Stimulated activated naive CD8-positive, alpha-beta T cell treated with anti-CD3 and anti-CD28 coated beads, Interleukin-15, Interleukin-2, amounts not matched to agents 100 U/mL and 50 U/mL, for 24 hours (primary cell): ENCODE data around the gene HEATR1.

Experiments used
- ATAC-seq: fragments of 150-1000 bp; cut with Tn5 transposase; one replicate; pipeline ENCODE4 v1.10.0; 2021
- DNase-seq: peaks from one replicate; pipeline ENCODE4 v3.0.0; 2021

The HEATR1 gene

GRCh38 chr1:236541710-236542109 lies 62.6 kb downstream of the HEATR1 start:
- ATAC-seq (no peak), DNase-seq (no peak)

- no peak for ATAC-seq
- DNase-seq: no peak
Observed at GRCh38 chr1:236540813-236541465, 63.4 kb downstream of the HEATR1 start.

DNA sequence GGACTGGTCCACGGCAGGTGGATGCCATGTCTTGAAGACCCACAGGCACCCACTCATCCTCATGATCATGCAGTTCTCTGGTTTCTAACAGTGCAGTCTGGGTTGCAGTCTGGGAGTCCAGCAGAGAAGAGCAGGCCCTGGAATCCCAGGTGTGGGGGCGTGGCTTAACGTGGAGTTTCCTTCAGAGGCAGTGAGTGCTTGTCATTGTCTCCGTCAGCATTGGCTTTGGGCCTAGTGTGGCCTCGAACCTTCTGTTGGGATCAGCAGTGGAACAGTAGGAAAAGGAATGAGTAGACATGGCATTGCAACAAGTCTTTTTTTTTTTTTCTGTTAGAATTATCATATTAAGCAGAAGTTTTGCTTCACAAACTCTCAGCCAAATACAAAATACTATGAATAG lies 67.8 kb downstream of the HEATR1 start:
- no peak for ATAC-seq
- DNase-seq: no peak

GRCh38 chr1:236535662-236536161 lies 68.6 kb downstream of the HEATR1 start:
- no peak for ATAC-seq
- DNase-seq: no peak

- ATAC-seq (no peak), DNase-seq (no peak)
Observed at GRCh38 chr1:236535190-236535589, 69.1 kb downstream of the HEATR1 start.

GRCh38 chr1:236534151-236534651 lies 70.1 kb downstream of the HEATR1 start:
- DNase-seq: peak; percentile 36
- ATAC-seq: peak; percentile 88

DNA sequence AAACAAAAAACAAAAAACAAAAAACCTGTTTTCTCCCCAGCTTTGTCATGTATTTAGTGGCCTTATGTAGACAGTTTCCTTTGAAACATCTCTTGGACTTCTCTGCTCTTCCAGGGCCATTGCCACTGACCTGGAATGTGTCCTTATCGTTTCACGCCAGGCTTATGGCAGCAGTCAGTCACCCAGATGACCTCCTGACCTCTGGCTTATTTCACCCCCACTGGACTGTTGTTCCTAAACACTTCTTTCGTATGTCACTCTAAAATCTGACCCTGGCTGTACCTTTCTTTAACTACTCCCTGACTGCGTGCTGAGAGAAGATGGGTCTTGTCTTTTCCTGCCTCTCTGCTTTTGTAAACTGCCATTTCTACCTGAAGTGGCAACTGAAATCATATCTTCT lies 71.5 kb downstream of the HEATR1 start:
- no peak for DNase-seq
- ATAC-seq: no peak

- ATAC-seq (no peak), DNase-seq (no peak)
Observed at GRCh38 chr1:236530959-236531358, 73.4 kb downstream of the HEATR1 start.

DNA sequence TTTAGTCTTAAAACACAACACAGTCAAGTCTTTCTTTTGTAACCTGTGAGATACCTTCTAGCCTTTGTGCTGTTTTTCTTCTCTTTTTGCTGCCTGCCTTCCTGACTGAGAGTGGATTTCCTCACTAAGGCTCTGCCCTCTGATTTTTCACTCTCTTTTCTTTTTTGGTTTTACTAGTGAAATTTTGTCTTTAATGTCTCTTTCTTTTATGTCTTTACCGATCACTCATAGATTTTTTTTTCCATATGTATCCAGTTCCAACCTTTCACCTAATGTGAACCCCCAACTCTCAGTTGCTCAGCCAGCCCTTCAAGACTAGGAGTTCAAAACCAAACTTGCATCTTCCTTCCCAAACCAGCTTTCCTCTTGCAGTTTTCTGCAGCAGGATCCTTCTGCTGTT lies 74.0 kb downstream of the HEATR1 start:
- ATAC-seq (no peak), DNase-seq (no peak)

DNA sequence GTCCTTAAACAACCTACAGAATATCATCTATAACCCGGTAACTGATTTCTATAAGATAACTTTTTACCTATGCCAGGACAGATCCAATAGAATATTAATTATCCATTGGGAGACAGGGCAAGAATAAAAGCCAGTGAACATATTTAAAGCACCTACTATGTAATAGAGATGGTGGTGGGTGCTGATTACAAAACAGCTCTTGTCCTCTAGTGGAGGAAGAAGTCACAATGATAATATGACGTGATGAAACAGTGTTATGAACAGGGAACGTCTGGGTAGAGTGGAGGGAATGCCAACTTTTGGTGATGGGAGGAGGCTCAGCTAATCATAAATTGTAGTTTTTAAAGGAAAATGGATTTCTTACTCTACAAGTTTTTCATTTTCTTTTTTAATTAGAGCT lies 78.2 kb downstream of the HEATR1 start:
- no peak for DNase-seq

GRCh38 chr1:236524895-236525184 lies 79.5 kb downstream of the HEATR1 start:
- ATAC-seq (no peak), DNase-seq (no peak)

More for the DNA sequence above, 78.2 kb downstream of the HEATR1 start:
- no peak for ATAC-seq

- DNase-seq (peak; percentile 59), ATAC-seq (peak; percentile 87)
Observed at GRCh38 chr1:236524142-236524894, 80.0 kb downstream of the HEATR1 start.

- peak; percentile 91 for DNase-seq
- ATAC-seq: peak; percentile 84
Observed at GRCh38 chr1:236523704-236524141, 80.6 kb downstream of the HEATR1 start, which contains the start of gene LGALS8. Gene LGALS8, plus strand, starts transcription at chr1:236523982. Its CDS starts 2,089 bp downstream, at chr1:236526071.

GRCh38 chr1:236522937-236523703 lies 81.2 kb downstream of the HEATR1 start:
- DNase-seq (peak; percentile 11), ATAC-seq (peak; percentile 2)

DNA sequence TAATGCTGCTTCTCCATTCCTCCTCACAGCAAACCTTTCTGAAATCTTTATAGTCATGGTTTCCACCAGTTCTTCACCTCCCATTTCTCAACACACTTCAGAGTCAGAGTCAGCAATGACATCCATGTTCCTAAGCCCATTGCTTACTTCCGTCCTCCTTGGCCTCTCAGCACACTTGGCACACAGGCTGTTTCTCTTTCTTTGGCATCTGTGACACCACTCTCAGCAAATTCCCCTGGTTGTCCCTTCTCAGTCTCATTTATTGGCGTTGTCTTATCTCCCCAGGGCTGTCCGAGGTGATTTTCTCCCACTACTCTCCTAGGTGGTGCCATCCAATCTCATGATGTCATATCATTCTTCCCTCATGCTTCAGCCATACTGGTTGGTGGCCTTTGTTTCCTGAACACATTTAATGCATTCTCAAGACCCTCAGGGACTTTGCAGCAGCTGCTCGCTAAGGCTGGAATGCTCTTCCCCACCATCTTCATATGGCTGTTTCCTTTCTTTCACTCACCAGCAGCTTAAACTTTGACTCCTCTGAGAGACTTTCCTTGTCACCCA lies 83.8 kb downstream of the HEATR1 start:
- no peak for ATAC-seq
- DNase-seq: no peak

DNA sequence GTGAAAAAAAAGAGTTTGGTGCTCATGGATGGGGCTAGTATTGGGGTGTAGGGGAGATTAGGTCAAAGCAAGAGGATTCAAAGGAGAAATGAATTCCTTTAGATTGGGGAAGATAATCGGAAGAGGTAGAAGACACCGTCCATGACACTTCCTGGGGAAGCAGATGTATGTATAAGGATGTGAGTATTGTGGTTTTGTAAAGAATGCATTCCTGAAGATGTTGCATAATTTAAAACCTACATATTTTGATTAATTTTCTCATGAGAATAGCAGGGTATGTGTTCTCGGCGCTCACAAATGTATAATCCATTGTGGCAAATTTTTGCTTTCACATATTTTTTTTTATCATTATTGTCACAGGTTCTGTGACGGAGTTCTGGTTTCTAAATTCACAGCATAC lies 86.0 kb downstream of the HEATR1 start:
- no peak for ATAC-seq

DNA sequence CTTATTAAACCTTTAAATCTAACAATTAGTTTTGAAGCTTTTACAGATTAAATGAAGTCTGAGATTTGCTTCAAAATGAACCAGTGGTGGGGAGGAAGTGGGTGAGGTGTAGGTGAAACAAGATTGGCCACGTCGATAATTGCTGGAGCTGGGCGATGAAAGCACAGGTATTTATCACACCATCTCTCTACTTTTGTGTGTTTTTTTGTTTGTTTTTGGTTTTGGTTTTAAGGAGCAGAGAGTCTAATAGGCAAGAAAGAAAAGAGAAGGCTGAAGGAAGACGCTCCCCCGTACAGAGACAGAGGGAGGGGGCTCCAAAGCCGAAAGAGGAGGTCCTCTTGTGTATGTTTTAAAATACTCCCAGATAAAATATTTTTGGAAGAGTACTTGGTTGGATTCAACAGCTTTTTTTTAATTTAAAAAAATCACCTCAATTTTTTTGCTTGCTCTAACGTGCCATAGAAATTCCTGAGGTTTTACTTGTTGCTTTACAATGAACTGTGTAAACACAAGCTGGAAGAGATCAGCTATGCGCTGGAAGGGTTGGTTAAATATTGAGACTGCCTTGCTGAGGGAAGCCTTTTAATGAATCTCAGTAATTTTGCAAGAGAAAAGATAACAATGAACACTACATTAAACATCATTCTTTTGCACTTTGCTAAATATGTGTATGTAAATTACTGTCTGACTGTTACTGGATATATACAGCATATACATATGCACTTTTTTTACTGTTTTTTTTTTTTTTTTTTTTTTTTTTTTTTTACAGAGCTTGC lies 87.2 kb downstream of the HEATR1 start:
- peak; percentile 36 for ATAC-seq
- DNase-seq: no peak

More for the DNA sequence above, 86.0 kb downstream of the HEATR1 start:
- DNase-seq: no peak

GRCh38 chr1:236515443-236515958 lies 88.8 kb downstream of the HEATR1 start:
- no peak for DNase-seq
- ATAC-seq: no peak

GRCh38 chr1:236514703-236515442 lies 89.4 kb downstream of the HEATR1 start:
- no peak for DNase-seq

DNA sequence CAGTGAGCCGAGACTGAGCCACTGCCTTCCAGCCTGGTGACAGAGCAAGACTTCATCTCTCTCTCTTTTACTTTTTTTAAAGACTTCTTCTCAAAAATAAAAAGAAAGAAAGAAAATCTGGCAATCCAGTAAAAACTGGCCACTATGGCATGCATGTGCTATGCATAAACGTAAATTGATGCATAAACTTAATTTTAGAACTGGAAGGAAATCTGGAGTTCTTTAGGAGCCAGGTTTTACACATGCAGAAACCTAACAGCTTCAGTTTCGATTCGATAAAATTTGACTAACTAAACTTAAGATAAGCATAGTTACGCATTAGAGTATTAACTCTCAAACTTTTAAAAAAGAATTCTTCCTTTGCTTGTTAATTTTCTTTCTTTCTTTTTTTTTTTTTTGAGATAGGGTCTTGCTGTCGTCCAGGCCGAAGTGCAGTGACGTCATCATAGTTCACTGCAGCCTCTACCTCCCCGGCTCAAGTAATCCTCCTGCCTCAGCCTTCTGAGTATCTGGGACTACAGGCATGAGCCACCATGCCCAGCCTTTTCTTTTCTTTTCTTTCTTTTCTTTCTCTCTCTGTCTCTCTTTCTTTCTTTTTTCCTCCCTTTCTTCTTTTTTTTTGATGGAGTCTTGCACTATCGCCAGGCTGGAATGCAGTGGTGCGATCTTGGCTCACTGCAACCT lies 92.4 kb downstream of the HEATR1 start:
- ATAC-seq (no peak), DNase-seq (no peak)

More at GRCh38 chr1:236514703-236515442, 89.4 kb downstream of the HEATR1 start:
- no peak for ATAC-seq
